ENCODE measurements around the gene SMPX. TPM values are rescaled to one million over a fixed set of nuclear protein-coding genes. Genes with fewer than 3 reads are reported as not detected.

Gene SMPX
- total and polyA plus RNA-seq, 3 donors from 2014 or later, result 4.2 TPM; not detected in 2

- Histone ChIP-seq H3K27me3 (no peaks in the 10 kb centered on the region), H3K9me3 (no peaks in the 10 kb centered on the region), H3K4me3 (no peak overlapping the region), H3K27ac (no peak overlapping the region), H3K36me3 (ENCODE audit: low read depth, missing control alignments) (no peaks in the 10 kb centered on the region), H3K4me1 (no peaks in the 10 kb centered on the region)
- DNase-seq, result no peak
- 43% methylated on average over 2 of the region's 2 CpGs; no CpG with 5 or more reads in 1 of the 2 donors for WGBS, 2 donors
- no peak for TF ChIP-seq POLR2A (IDR thresholded peaks at IDR 0.05)
- TF ChIP-seq CTCF (IDR thresholded peaks at IDR 0.05), result no peak
- intact Hi-C loops (cut with DNase I; ENCODE audit: low total_unique reads), result no loop called here
Measured at GRCh38 chrX:21715337-21715736, 42.6 kb downstream of the SMPX start.

GRCh38 chrX:21711848-21712197 lies 46.1 kb downstream of the SMPX start:
- Histone ChIP-seq H3K27me3 (no peaks in the 10 kb centered on the region), H3K9me3 (no peaks in the 10 kb centered on the region), H3K27ac (no peak overlapping the region), H3K4me3 (no peak overlapping the region), H3K36me3 (ENCODE audit: low read depth, missing control alignments) (no peaks in the 10 kb centered on the region), H3K4me1 (no peaks in the 10 kb centered on the region)
- intact Hi-C loops (cut with DNase I; ENCODE audit: low total_unique reads), result no loop called here
- WGBS, 2 donors, result 56 to 65% methylated on average over 2 of the region's 2 CpGs
- TF ChIP-seq CTCF (IDR thresholded peaks at IDR 0.05), result no peak
- no peak for TF ChIP-seq POLR2A (IDR thresholded peaks at IDR 0.05)
- no peak for DNase-seq

GRCh38 chrX:21711129-21711847 lies 46.6 kb downstream of the SMPX start:
- WGBS, 2 donors, result 90 to 100% methylated on average over 1 to 7 of the region's 7 CpGs

GRCh38 chrX:21708116-21708515 lies 49.8 kb downstream of the SMPX start:
- Histone ChIP-seq H3K9me3 (no peaks in the 10 kb centered on the region), H3K27ac (no peak overlapping the region), H3K27me3 (no peaks in the 10 kb centered on the region), H3K4me3 (no peak overlapping the region), H3K4me1 (no peaks in the 10 kb centered on the region), H3K36me3 (ENCODE audit: low read depth, missing control alignments) (no peaks in the 10 kb centered on the region)
- intact Hi-C loops (cut with DNase I; ENCODE audit: low total_unique reads), result no loop called here
- TF ChIP-seq CTCF (IDR thresholded peaks at IDR 0.05) (no peak), POLR2A (IDR thresholded peaks at IDR 0.05) (no peak)
- DNase-seq, result no peak

More at GRCh38 chrX:21711129-21711847, 46.6 kb downstream of the SMPX start:
- H3K4me1 ChIP-seq, result no peaks in the 10 kb centered on the region
- no peaks in the 10 kb centered on the region for H3K9me3 ChIP-seq
- H3K4me3 ChIP-seq, result no peak overlapping the region
- intact Hi-C loops (cut with DNase I; ENCODE audit: low total_unique reads), result no loop called here
- no peaks in the 10 kb centered on the region for H3K27me3 ChIP-seq
- no peak overlapping the region for H3K27ac ChIP-seq
- DNase-seq, result no peak
- no peaks in the 10 kb centered on the region for H3K36me3 ChIP-seq (ENCODE audit: low read depth, missing control alignments)
- TF ChIP-seq POLR2A (IDR thresholded peaks at IDR 0.05) (no peak), CTCF (IDR thresholded peaks at IDR 0.05) (no peak)

GRCh38 chrX:21705225-21705624 lies 52.7 kb downstream of the SMPX start:
- Histone ChIP-seq H3K27ac (no peak overlapping the region), H3K4me3 (no peak overlapping the region), H3K36me3 (ENCODE audit: low read depth, missing control alignments) (no peaks in the 10 kb centered on the region), H3K4me1 (no peaks in the 10 kb centered on the region), H3K27me3 (no peaks in the 10 kb centered on the region), H3K9me3 (no peaks in the 10 kb centered on the region)
- intact Hi-C loops (cut with DNase I; ENCODE audit: low total_unique reads), result no loop called here
- 74 to 92% methylated on average over 4 of the region's 4 CpGs for WGBS, 2 donors
- TF ChIP-seq CTCF (IDR thresholded peaks at IDR 0.05), result no peak
- no peak for TF ChIP-seq POLR2A (IDR thresholded peaks at IDR 0.05)
- no peak for DNase-seq

Data from testis (tissue), 3 donors.